ENCODE data around the gene AP5S1.

DNA sequence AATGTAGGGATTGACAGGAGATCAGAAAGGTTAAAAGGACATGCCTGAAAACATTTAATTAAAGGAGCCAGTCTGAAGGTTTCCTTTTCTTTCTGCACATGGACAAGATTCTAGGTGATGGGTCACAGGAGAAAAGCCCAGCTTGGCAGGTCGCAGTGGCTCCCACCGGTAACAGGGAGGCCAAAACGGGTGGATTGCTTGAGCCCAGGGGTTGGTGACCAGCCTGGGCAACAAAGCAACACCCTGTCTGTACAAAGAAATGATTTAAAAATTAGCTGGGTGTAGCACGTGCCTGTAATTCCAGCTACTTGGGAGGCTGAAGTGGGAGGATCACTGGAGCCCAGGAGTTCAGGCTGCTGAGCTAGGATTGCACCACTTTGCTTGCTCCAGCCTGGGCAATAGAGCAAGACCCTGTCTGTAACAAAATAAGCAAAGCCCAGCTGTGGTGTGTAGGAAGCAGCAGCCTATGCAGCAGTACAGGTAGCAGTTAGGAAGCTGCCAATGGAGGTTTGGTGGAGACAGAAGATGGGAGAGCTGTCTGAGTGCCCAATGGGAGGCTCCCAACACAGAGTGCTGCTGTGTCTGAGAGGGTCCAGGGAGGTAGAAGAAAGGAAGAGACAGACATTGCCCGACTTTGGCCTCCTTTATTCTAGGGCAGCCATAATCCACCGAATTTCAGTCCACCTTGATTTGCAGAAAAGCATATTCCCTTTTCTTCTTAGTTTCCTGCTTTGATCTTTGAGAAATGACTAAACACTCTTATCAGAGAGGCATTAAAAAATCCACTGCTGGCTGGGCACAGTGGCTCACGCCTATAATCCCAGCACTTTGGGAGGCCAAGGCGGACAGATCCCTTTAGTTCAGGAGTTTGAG, 7.1 kb upstream of the AP5S1 start:
- TF ChIP-seq ETV6 (CRISPR knock-in tag; IDR thresholded peaks at IDR 0.05) = no peak
- no peak for TF ChIP-seq IRF2 (CRISPR knock-in tag; IDR thresholded peaks at IDR 0.05; ENCODE audit: borderline replicate concordance, low read depth)
- no peak for TF ChIP-seq JUN (CRISPR knock-in tag; IDR thresholded peaks at IDR 0.05)
- TF ChIP-seq E2F1 (CRISPR knock-in tag; IDR thresholded peaks at IDR 0.05) = no peak
- no peak for TF ChIP-seq CREB1 (CRISPR knock-in tag; IDR thresholded peaks at IDR 0.05)
- TF ChIP-seq CTCF (IDR thresholded peaks at IDR 0.05) = no peak

All from WTC11 (cell line).